Neural cell (in vitro differentiated cells): Measurements from ENCODE around the gene ROBO1. TPM values are rescaled to one million over a fixed set of nuclear protein-coding genes. Genes with fewer than 3 reads are reported as not detected.
A peak's percentile ranks its signal among the peaks of the same experiment; 100 is the strongest.

Source experiments
- H2AFZ ChIP-seq: fragments of 200-600, 300-800 bp; sonication (generic), shearing (Covaris generic); 2 replicates; pipeline ENCODE4 v1.6.0; 2014; ENCODE audit warnings: low read depth, mild to moderate bottlenecking, antibody characterized with exemption, low read length, moderate library complexity
- H3F3A ChIP-seq: fragments of 200-600 bp; shearing (Covaris generic); 2 replicates; pipeline ENCODE4 v1.6.1; 2016; ENCODE audit warnings: mild to moderate bottlenecking, moderate library complexity, mixed read lengths, antibody characterized with exemption, low read length; ENCODE audit not compliant: insufficient read depth, poor library complexity, severe bottlenecking
- H3K27ac ChIP-seq: fragments of 200-600, 300-800 bp; sonication (generic), shearing (Covaris generic); 2 replicates; pipeline ENCODE4 v1.5.1; 2014; ENCODE audit warnings: mild to moderate bottlenecking, low read length, moderate library complexity
- H3K27me3 ChIP-seq: fragments of 300-800, 200-600 bp; sonication (generic), shearing (Covaris generic); 2 replicates; pipeline ENCODE4 v1.6.0; 2014; ENCODE audit warnings: mild to moderate bottlenecking, low read depth, low read length, moderate library complexity; ENCODE audit not compliant: insufficient read depth
- H3K36me3 ChIP-seq: fragments of 300-800, 200-600 bp; sonication (generic), shearing (Covaris generic); 2 replicates; pipeline ENCODE4 v1.5.1; 2014; ENCODE audit warnings: mild to moderate bottlenecking, antibody characterized with exemption, low read length, moderate library complexity; ENCODE audit not compliant: insufficient read depth
- H3K4me2 ChIP-seq: fragments of 300-800, 200-600 bp; sonication (generic), shearing (Covaris generic); 2 replicates; pipeline ENCODE4 v1.6.0; 2014; ENCODE audit warnings: mild to moderate bottlenecking, low read length
- H3K4me3 ChIP-seq: fragments of 300-800, 200-600 bp; sonication (generic), shearing (Covaris generic); 2 replicates; pipeline ENCODE4 v1.5.1; 2014; ENCODE audit warnings: mild to moderate bottlenecking, low read length, moderate library complexity
- H3K79me2 ChIP-seq: fragments of 200-600 bp; shearing (Covaris generic); replicated peaks from 2 replicates; pipeline ENCODE4 v1.6.0; 2014; ENCODE audit warnings: mild to moderate bottlenecking, low read length, moderate library complexity; ENCODE audit not compliant: insufficient read depth
- H3K9ac ChIP-seq: fragments of 300-800, 200-600 bp; sonication (generic), shearing (Covaris generic); 2 replicates; pipeline ENCODE4 v1.6.1; 2016; ENCODE audit warnings: mild to moderate bottlenecking, low read length, mixed read lengths
- H3K9me2 ChIP-seq: fragments of 200-600 bp; shearing (Covaris generic); 2 replicates; pipeline ENCODE4 v1.6.1; 2016; ENCODE audit warnings: mild to moderate bottlenecking, low read length, mixed read lengths; ENCODE audit not compliant: insufficient read depth
- H3K9me3 ChIP-seq: fragments of 200-600, 300-800 bp; sonication (generic), shearing (Covaris generic); 2 replicates; pipeline ENCODE4 v1.6.1; 2016; ENCODE audit warnings: mild to moderate bottlenecking, mixed run types, low read length, moderate library complexity, mixed read lengths
- H4K20me1 ChIP-seq: fragments of 200-600 bp; shearing (Covaris generic); 2 replicates; pipeline ENCODE4 v1.6.1; 2016; ENCODE audit warnings: mild to moderate bottlenecking, mixed run types; ENCODE audit not compliant: insufficient read depth
- CTCF ChIP-seq: fragments of 450-650 bp; IDR thresholded peaks from 2 replicates; pipeline ENCODE4 v1.5.1; 2014; ENCODE audit warnings: antibody characterized with exemption, mild to moderate bottlenecking, moderate library complexity; ENCODE audit not compliant: poor library complexity, severe bottlenecking
- EP300 ChIP-seq: fragments of 450-650 bp; conservative IDR thresholded peaks from 2 replicates; pipeline ENCODE4 v1.6.1; 2014; ENCODE audit warnings: antibody characterized with exemption, mild to moderate bottlenecking, moderate library complexity; ENCODE audit not compliant: poor library complexity, severe bottlenecking
- EZH2 ChIP-seq: fragments of 200-600, 300-800 bp; shearing (Covaris generic), sonication (generic); IDR thresholded peaks from 2 replicates; pipeline ENCODE4 v1.6.1; 2014; ENCODE audit warnings: antibody characterized with exemption, low read length, borderline replicate concordance, mild to moderate bottlenecking; ENCODE audit not compliant: insufficient read depth, poor library complexity, severe bottlenecking
- MXI1 ChIP-seq: fragments of 450-650 bp; conservative IDR thresholded peaks from 2 replicates; pipeline ENCODE4 v1.6.1; 2014; ENCODE audit warnings: antibody characterized with exemption, mild to moderate bottlenecking; ENCODE audit not compliant: poor library complexity, severe bottlenecking
- POLR2AphosphoS5 ChIP-seq: IDR thresholded peaks from 2 replicates; pipeline ENCODE4 v1.6.1; 2012
- RAD21 ChIP-seq: fragments of 450-650 bp; conservative IDR thresholded peaks from 2 replicates; pipeline ENCODE4 v1.6.1; 2014; ENCODE audit warnings: antibody characterized with exemption, mild to moderate bottlenecking, moderate library complexity
- REST ChIP-seq: IDR thresholded peaks from 2 replicates; pipeline ENCODE4 v1.6.1; 2012; ENCODE audit warnings: borderline replicate concordance
- SMC3 ChIP-seq: fragments of 450-650 bp; conservative IDR thresholded peaks from 2 replicates; pipeline ENCODE4 v1.6.1; 2014; ENCODE audit warnings: antibody characterized with exemption, mild to moderate bottlenecking, moderate library complexity; ENCODE audit not compliant: poor library complexity
- TAF1 ChIP-seq: IDR thresholded peaks from 2 replicates; pipeline ENCODE4 v1.6.1; 2012; ENCODE audit warnings: low read depth
- polyA plus RNA-seq: library from polyadenylated mRNA; depleted of rRNA; stranded (reverse); fragments of >200 nt; gene quantifications from 2 replicates; pipeline ENCODE4 v1.2.3, GENCODE V29; 2014

The ROBO1 gene
- polyA plus RNA-seq, 1 donor from 2014 or later = 183 TPM

GRCh38 chr3:78647726-78648125 is 1120.1 kb downstream of the ROBO1 start:
- Histone ChIP-seq H4K20me1 (no peaks in the 10 kb centered on the region), H3K9ac (no peak overlapping the region), H3F3A (no peaks in the 10 kb centered on the region), H2AFZ (no peak overlapping the region), H3K4me3 (no peak overlapping the region), H3K9me2 (no peaks in the 10 kb centered on the region), H3K4me2 (no peak overlapping the region), H3K36me3 (no peaks in the 10 kb centered on the region), H3K79me2 (no peaks in the 10 kb centered on the region), H3K27ac (no peak overlapping the region), H3K9me3 (no peaks in the 10 kb centered on the region), H3K27me3 (no peaks in the 10 kb centered on the region)
- TF ChIP-seq POLR2AphosphoS5 = no peak
- TF ChIP-seq MXI1 = no peak
- no peak for TF ChIP-seq CTCF
- TF ChIP-seq EP300 = no peak
- TF ChIP-seq SMC3 = no peak
- no peak for TF ChIP-seq TAF1
- no peak for TF ChIP-seq RAD21
- no peak for TF ChIP-seq REST
- no peak for TF ChIP-seq EZH2

GRCh38 chr3:78645628-78646310 is 1122.0 kb downstream of the ROBO1 start:
- H3K9me2 ChIP-seq = no peaks in the 10 kb centered on the region
- no peaks in the 10 kb centered on the region for H3K79me2 ChIP-seq

More at GRCh38 chr3:78645628-78646310, 1122.0 kb downstream of the ROBO1 start:
- Histone ChIP-seq H3K27me3 (no peaks in the 10 kb centered on the region), H3K9me3 (no peaks in the 10 kb centered on the region), H3K9ac (no peak overlapping the region), H4K20me1 (no peaks in the 10 kb centered on the region), H3K36me3 (no peaks in the 10 kb centered on the region), H3K4me3 (no peak overlapping the region), H3K4me2 (no peak overlapping the region), H3K27ac (no peak overlapping the region), H3F3A (no peaks in the 10 kb centered on the region), H2AFZ (no peak overlapping the region)
- no peak for TF ChIP-seq EP300
- TF ChIP-seq EZH2 = no peak
- TF ChIP-seq REST = no peak
- peak; percentile 94 for TF ChIP-seq RAD21
- peak; percentile 90 for TF ChIP-seq SMC3
- peak; percentile 91 for TF ChIP-seq CTCF
